HG02642 (cell line): ENCODE measurements around the gene LSM3.

ENCODE experiments used
- ATAC-seq: cut with Tn5 transposase; IDR thresholded peaks from one replicate; pipeline ENCODE4 v1.9.1; 2021; ENCODE audit warnings: mild to moderate bottlenecking; ENCODE audit not compliant: unreplicated experiment, poor library complexity

Gene LSM3

DNA sequence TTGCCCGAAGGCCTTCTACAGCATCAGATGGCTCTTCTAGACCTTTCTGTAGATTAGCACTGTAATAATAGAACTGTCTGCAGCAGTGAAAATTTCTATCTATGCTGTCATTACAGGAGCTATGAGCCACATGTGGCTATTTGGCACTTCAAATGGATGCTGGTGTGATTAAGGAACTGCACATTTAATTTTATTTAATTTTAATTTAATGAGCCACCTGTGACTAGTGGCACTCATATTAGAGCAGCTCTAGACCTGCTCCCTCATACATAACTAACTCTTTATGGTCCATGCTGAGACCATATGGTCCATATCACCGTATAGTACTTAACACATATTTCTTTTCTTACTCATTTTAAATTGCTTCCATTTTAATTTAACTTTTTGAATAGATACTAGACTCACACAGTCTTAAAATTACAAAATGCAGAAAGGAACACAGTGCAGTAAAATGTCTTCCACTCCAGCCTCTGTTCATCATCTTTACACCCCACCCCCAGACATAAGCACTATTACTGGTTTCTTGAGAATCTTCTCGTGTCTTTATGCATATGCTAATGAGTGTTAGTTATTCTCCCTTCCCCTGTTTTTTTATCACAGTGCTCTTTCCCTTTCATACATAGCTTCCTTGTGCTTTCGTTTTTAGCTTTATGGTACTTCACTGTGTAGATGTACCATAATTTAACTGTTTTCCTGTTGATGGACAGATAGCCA is 9.6 kb downstream of the LSM3 start:
- no peak for ATAC-seq

DNA sequence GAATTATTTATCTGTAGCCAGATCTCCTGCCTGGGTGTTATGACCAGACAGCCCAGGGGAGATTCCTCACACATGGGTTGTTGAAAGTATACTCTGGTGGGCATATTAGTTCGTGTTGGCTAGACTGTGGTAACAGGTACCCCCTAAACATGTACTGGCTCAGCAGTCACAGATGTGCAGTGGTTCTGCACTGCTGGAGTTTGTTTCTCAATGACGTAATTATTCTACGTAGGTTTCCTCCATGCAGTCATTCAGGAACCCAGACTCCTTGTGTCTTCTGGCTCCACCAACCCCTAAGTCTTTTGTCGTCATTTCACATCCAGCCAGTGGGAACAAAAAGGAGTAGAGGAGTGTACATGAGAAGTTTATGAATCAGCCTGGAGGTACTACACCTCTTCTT is 16.2 kb downstream of the LSM3 start:
- no peak for ATAC-seq

DNA sequence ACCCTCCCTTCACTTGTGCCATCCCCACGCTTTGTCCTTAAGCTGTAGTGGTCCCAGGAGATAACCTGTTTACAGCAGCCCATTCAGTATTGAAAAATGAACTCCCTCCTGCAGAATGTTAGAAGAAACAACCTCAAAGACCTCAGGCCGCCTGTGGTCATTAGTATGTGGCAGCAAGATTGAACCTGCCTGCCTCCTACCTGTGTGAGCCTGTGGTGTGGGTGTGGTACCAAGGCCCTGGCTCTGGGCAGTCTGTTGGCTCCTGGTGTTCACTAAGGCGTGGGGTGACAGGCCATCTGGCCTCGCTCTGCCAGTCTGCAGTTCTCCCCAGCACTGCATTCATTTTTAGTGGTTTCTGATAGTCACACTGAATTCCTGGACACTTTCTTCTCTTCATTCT is 21.0 kb downstream of the LSM3 start:
- ATAC-seq = no peak

DNA sequence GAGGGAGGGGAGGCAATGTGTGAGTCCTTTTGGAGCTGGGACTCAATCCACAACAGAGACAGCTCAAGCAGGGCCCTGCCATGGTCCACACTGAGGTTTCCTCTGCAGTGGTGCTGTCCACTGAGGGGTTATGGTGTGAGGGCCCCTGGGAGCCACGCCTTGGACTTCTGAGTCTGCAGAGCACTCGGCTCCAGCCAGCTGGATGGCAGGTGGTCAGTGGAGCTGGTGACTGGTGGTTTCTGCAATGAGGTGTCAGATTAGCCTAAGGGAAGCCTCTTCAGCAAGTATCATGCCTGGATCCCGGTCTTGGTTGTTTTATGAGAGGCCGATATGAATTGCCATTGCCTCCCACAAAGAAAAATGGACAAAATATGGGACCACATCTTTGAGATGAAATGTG is 21.7 kb downstream of the LSM3 start:
- ATAC-seq = no peak

DNA sequence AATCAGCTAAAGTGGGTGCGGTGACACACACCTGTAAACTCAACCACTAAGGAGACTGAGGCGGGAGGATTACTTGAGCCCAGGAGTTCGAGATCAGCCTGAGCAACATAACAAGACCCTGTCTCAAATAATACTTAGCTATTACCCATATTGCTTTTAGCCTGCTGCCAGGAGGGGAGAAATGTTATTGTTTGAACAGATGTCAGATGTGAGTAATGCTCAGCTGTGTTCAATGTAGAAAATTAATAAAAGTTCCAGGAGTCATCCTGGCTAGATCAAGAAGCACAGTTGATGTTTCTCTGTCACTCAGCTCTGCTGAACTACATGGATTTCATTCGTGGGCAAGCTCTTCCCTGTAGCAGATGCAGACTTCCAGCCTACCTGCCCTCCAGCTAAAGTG is 22.2 kb downstream of the LSM3 start:
- no peak for ATAC-seq

DNA sequence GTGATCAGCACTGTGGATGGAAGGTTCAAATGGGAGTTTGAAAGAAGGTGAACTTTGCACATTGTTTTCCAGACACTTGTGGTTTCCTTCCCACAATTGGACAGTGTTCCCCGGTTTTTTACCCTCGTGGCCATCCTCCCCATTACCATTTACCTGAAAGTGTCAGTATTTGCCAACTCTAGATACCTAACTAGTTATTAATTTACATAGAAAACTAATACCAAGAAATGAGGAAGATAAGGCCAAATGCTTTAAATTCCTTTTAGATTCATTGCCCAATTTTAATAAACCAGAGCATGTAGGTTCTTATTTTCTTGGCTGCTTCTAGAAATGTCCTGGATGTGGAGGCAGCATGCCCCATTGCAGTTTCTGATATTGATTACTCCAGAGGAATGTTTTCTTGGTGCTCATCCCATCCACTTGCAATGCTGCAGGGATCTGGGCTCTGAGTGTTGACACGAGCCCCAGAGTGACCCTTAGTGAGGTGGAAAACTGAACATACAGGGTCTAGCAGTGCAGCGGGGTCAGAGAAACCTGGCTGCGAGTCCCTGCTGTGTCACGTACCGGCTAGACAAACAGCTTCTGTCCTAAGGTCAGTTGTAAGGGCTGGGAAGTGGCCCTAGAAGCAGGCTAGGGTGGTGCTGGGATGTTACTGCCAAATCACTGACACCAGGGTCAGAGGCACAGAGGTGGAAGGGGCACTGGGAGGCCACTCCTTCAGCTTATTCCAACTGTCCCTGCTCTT is 23.5 kb downstream of the LSM3 start:
- ATAC-seq = no peak

DNA sequence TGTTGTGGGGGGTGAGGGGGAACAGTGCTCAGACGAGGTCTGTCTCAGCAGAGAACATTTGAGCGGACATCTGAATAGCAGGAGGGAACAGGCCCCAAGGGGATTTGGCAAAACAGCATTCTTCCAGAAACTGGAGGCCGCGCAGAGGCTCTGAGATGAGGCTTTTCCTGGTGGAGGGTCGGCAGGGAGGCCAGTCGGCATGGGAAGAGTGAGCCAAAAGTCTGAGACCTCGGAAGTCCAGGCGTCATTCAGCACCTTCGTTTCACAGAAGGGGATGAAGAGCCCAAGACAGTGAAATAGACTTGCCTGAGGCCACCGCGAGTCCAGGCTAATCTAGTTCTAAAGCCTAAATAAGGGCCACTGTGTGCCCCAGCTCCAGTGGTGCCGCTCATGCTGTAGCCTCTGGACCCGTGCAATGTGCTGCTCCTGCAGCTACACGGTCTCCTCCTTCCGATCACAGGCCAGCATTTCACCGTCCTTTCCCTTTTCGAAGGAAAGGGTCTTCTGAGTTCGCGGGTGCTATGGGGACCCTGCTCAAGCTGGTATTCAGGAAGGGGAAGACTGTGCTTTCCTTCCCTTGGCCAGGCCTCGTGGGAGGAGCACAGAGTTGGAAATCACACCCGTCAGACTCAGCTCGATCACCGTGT is 24.4 kb downstream of the LSM3 start:
- peak; percentile 12 for ATAC-seq

DNA sequence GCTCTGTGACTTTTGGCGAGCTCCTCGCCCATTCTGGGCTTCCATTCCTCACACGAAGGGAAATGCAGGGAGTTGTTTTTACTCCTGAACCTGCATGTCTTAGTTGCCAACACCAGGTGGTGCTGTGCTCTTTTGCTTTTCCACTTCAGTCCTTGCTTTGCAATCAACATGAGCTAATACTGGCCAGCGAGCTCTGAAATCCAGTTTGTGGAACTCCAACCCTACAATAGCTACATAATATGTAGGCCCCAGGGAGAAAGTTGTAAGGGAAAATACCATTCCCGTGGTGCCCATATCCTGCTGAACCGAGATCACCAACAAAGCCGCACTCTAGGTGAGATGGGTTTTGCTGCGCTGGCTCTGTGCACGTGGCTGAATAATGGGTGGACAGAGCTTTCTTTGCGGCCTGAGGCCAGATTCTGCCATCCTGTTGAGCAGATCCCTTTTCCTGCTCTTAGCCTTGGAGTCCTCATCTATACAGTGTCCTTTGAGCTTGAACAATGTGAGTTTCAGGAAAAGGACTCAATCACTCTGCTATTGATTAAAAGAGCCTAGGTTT is 25.0 kb downstream of the LSM3 start:
- ATAC-seq = peak; percentile 75

DNA sequence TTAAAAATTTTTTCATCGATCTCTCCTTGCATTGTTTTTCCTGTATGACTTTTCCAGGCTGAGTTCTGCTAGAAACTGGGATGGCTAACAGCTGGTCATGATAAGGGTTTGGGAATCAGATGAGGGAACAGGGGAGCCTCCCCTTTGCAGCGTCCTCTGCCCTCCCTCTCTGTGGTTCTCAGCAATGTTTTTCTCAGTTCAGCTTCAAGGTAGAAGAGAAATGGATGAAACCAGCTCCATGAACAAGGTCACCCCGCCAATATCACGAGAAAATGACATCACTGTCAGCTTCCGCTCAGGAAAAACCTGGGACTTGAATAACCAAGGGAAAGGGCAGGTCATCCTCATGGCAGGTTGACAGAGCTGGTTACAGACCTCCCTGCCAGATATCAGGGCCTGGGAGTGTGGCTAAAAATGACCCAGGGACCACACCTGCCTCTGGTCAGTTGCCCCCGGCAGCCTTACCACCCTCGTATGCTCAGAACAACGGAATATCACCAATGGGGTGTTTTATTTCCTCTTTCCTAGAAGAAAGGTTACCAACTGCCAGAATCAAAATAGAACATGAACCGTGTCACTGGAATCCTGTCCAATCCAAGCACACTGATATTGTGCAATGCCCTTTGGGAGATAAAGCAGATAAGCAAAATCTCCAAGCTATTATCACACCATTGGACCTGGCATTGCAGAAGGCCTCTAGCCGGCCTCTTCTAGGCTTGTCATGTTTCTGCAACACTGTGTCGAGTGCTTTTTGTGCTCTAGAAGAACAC is 26.1 kb downstream of the LSM3 start:
- no peak for ATAC-seq

DNA sequence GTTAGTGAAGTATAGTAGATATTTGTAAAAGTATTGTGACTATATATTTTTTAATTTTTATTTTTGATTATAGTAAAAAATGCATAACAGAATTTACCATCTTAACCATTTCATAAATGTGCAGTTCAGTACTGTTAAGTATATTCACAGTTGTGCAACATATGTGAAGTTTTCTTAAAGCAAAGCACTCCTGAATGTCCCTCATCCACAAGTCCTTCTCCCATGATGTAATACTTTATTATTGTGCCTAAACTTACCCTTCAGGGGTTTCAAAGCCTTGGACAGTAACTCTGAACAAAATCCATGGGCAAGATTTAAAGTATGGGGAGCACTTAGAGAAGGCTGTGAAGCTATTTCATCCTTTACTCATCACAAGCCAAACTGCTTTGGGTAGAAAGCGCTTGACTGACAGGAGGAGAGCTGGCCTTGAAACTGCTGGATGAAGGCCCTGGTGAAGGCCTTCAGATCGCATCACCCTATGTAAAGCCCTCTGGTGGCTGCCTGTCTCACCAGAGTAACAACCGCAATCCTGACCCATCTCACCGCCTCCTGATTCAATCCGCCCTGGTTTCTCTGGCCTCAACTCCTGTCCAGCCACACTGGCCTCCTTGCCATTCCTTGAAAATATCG is 28.0 kb downstream of the LSM3 start:
- no peak for ATAC-seq

DNA sequence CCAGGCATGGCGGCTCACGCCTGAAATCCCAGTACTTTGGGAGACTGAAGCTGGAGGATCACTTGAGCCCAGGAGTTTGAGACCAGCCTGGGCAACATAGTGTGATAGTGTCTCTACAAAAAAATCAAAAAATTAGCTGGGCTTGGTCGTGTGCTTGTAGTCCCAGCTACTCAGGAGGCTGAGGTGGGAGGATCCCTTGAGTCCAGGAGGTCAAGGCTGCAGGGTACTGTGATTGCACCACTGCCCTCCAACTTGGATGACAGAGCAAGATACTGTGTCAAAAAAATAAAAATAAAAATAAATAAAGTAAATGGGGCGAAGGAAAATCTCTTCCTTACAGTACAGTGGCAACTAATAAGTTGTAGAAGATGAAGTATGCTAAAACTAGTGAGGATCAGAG is 29.6 kb downstream of the LSM3 start:
- no peak for ATAC-seq

DNA sequence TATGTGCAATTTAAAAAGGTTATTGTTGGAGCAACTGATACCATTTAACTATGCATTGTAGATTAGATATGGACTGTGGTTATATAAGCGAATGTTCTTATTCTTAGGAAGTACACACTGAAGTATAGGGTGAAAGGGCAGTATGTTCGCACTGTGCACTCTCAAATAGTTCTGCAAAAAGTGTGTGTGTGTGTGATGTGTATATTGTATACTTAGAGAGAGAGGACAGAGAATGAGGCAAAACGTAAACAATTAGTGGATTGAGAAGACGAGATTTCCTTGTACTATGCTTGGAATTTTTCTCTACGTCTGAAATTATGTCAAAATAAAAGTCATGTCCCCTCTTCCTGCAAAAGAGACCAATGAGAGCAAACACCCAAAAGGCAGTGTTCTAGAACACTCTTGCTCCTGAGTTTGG is 30.4 kb downstream of the LSM3 start:
- ATAC-seq = no peak

DNA sequence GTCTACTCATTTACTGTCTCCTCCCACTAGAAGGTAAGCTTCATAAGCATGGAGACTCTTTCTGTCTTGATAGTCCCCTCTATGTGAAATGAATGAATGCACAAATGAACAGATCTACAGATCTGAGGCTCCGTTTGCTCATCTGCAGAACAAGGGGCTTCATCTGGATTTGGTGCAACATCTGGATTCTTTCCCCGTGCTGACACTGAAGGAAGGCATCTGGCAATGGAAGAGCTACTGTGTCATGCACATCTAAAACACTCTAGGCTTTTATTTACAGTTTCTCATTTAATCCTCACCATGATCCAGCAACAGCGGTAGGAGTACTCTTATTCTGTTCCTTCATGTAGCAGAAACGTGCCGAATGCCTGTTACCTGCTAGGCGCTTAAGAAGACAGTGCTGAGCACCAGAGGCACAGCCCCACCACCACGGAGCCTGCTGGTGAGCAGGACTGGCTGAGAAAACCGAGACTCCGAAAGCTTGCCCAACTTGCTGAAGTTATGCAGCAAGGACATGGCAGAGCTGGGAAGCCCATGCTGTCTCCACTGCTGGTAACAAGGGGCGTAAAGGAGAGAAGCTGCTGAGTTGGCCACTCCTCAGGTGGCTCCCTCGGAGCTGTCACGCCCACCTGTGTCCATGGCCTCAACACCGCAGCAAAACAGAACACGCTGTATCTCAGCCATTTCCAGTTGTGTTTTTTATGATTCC is 31.1 kb downstream of the LSM3 start:
- ATAC-seq = no peak

DNA sequence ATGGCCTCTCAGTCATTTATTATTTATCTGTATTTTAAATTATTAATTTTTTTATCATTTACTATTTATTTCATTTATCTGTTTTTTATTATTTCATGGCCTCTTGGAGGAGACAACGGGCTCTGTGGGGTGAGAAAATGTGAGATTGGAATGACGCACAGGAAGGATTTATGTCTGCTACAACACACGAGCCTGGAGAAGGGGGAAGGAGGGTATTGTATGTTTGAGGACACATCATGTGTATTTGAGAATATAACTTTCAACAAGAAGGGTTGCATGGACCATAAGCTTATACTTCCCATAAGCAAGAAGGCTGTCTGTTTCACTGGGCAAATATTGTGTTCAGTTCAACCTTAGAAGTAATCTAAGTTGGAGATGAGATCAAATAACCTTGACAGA is 31.7 kb downstream of the LSM3 start:
- ATAC-seq = no peak

DNA sequence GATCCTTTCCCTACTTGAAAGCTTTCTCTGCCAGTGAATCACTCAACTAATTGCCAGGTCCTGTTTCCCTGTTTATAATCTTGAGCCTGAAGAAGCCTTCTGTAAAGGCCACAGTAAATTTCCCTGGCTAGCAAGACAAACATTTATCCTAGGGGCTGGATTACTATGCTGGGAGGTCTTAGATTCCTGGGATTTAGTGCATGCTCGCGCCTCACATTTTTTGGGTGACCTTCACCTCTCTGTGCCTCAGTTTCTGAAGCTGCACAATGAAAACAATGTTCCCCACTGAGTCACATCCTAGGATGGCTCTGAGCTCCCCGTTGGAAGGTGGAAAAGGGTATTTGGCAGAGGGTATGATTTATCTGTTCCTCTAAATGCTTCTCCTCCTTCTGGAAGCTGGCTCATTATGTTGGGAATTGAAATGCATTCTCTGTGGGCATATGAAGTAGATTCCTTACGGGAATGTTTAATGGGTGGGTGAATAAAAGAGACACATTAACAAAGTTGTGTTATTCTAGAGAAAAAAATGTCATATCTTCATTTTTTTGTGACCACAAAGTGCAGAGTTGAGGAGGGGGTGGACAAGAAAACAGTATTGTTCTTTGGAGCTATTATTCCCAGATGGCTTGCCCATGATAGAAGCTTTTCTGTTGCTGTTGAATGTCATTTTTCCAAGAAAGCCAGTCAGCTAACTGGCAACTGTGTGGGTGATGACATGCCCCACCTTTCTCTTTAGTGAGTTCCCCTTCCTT is 32.4 kb downstream of the LSM3 start:
- no peak for ATAC-seq

DNA sequence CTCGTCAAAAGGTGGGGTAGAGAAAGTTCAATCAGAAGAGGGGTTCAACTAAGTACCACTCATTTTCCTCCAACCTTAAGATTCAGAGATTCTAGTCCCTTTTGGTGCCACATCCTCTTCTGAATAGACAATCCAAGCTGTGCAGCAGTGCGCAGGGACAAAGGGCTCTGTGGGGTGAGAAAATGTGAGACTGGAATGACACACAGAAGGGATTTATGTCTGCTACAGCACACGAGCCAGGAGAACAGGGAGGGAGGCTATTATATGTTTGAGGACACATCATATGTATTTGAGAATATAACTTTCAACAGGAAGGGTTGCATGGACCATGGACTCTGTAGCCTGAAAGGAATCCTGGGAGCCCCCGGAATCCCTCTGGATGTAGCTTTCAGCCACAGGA is 33.0 kb downstream of the LSM3 start:
- no peak for ATAC-seq

DNA sequence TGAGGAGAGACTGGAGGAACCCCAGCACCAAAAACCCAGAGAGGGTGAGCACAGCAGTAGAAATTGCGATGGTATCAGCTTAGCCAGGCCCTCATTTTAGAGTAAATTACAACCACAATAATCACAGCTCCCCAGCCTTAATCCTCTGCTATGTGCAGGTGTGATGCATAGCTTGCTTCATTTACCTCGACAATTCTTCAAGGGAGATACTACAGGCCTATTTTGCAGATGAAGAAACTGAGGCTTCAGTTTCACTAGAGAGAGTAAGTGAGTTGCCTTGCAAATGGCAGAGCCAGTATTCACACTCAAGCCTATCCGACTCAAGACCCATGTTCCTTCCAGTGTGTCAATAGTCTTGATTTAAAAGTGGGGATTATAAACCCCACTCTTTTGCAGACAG is 33.4 kb downstream of the LSM3 start:
- no peak for ATAC-seq

DNA sequence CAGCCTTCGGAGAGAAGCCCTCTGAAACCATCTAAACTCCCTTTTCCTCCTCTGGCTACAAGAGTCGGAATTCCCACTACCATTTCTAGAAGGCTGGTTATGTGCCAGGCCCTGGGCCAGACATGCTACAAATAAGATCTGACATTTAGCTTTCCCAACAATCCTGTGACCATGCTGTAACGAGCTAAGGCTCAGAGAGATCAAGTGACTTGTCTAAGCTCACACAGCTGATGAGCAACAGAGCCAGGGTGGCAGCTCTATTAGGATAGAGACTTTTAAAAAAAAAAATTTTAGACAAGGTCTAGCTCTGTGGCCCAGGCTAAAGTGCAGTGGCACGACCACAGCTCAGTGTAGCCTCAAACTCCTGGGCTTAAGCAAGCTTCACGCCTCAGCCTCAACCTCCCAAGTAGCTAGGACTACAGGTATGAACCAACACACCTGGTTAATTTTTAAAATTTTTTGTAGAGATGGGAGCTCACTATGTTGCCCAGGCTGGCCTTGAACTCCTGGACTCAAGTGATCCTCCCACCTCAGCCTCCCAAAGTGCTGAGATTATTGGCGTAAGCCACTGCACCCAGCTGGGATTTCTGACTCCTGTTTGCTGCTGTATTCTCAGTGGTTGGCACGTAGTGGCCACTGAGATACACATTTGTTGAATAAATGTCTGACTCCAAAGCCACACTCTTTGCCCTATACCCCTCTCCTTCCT is 34.6 kb downstream of the LSM3 start:
- ATAC-seq = no peak
